Esophagus muscularis mucosa (tissue), 3 donors: ENCODE data around the gene AXL.

Experiments used
- POLR2AphosphoS5 ChIP-seq, 2 donors: sonication (generic); formaldehyde crosslinking; IDR thresholded peaks; one replicate each; pipeline ENCODE4 v1.6.1; 2017; ENCODE audit warnings: antibody characterized with exemption in 2 of 2
- TF ChIP-seq, protein P1 (sequence below), 3 experiments: fragments of 200-600 bp in 2 of 3; fragments of 450-650 bp in 1 of 3; sonication (generic) in 2 of 3; IDR thresholded peaks; one replicate each; pipeline ENCODE4 v1.5.1; 2017 to 2019; ENCODE audit warnings: antibody characterized with exemption in 3 of 3, mild to moderate bottlenecking in 2 of 3, moderate library complexity in 1 of 3

DNA sequence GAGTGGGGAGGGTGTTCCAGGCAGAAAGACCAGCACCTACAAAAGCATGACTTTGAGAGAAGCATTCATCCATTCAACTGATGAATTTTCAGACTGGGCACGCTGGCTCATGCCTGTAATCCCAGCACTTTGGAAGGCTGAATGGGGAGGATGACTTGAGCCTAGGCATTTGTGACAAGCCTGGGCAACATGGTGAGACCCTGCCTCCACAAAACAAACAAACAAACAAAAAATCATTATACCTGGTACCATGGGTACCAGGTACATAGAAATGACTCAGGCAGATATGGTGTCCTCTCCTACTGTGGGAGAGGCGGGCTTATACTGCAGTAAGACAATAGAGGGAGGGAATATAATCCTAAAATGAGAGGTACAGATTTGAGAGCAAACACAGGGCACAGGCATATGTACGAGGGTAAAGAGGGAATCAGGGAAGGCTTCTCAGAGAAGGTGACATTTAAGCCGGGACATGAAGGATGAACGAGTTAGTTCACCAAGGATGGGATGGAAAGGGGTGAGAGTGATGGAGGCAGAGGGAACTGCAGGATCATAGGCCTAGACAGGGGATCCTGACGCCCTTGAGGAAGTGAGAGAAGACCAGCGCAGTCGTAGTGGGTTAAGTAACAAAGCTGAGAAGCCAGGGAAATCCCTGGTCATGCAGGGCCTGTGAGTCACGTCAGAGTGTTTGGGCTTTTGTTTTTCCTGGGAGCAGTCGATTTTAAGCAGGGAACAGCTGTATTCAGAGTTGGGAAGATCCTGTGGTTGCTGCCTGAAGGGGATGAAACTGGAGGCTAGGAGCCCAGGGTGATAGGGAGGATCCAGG, 23.1 kb upstream of the AXL start:
- TF ChIP-seq, protein P1, sequence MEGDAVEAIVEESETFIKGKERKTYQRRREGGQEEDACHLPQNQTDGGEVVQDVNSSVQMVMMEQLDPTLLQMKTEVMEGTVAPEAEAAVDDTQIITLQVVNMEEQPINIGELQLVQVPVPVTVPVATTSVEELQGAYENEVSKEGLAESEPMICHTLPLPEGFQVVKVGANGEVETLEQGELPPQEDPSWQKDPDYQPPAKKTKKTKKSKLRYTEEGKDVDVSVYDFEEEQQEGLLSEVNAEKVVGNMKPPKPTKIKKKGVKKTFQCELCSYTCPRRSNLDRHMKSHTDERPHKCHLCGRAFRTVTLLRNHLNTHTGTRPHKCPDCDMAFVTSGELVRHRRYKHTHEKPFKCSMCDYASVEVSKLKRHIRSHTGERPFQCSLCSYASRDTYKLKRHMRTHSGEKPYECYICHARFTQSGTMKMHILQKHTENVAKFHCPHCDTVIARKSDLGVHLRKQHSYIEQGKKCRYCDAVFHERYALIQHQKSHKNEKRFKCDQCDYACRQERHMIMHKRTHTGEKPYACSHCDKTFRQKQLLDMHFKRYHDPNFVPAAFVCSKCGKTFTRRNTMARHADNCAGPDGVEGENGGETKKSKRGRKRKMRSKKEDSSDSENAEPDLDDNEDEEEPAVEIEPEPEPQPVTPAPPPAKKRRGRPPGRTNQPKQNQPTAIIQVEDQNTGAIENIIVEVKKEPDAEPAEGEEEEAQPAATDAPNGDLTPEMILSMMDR (IDR thresholded peaks at IDR 0.05): no peak
- TF ChIP-seq POLR2AphosphoS5 (IDR thresholded peaks at IDR 0.05): no peak
